NCI-H2081 (cell line): Measurements from ENCODE around the gene HECTD4.
"Not testable (repeated sequence)": the region's sequence is repeated elsewhere in the genome, so short reads cannot be mapped to it uniquely, and the experiment has no call there.

Source experiments
- DNase-seq, 2 experiments: peaks; one replicate each; lab custom pipeline; 2025; lab: John Stamatoyannopoulos, UW

The HECTD4 gene

GRCh38 chr12:112121780-112122565 is 260.3 kb downstream of the HECTD4 start:
- DNase-seq = no peak

GRCh38 chr12:112117685-112118084 is 264.5 kb downstream of the HECTD4 start:
- no peak for DNase-seq

GRCh38 chr12:112116232-112117060 is 265.8 kb downstream of the HECTD4 start:
- peak; percentile 13 to 51 for DNase-seq

GRCh38 chr12:112115259-112116045 is 266.8 kb downstream of the HECTD4 start:
- DNase-seq = no peak

GRCh38 chr12:112112409-112113133 is 269.7 kb downstream of the HECTD4 start:
- no peak for DNase-seq

- DNase-seq = no peak
Measured at GRCh38 chr12:112111931-112112330, 270.3 kb downstream of the HECTD4 start.

GRCh38 chr12:112110787-112111662 is 271.2 kb downstream of the HECTD4 start:
- not testable (repeated sequence) for DNase-seq
